ENCODE results near the gene FBXO40. TPM values are rescaled to one million over a fixed set of nuclear protein-coding genes. Genes with fewer than 3 reads are reported as not detected.

FBXO40 gene
- total and polyA plus RNA-seq, 2 experiments from 2014 or later = 0.03 TPM; not detected in 1

- TF ChIP-seq, protein P1, sequence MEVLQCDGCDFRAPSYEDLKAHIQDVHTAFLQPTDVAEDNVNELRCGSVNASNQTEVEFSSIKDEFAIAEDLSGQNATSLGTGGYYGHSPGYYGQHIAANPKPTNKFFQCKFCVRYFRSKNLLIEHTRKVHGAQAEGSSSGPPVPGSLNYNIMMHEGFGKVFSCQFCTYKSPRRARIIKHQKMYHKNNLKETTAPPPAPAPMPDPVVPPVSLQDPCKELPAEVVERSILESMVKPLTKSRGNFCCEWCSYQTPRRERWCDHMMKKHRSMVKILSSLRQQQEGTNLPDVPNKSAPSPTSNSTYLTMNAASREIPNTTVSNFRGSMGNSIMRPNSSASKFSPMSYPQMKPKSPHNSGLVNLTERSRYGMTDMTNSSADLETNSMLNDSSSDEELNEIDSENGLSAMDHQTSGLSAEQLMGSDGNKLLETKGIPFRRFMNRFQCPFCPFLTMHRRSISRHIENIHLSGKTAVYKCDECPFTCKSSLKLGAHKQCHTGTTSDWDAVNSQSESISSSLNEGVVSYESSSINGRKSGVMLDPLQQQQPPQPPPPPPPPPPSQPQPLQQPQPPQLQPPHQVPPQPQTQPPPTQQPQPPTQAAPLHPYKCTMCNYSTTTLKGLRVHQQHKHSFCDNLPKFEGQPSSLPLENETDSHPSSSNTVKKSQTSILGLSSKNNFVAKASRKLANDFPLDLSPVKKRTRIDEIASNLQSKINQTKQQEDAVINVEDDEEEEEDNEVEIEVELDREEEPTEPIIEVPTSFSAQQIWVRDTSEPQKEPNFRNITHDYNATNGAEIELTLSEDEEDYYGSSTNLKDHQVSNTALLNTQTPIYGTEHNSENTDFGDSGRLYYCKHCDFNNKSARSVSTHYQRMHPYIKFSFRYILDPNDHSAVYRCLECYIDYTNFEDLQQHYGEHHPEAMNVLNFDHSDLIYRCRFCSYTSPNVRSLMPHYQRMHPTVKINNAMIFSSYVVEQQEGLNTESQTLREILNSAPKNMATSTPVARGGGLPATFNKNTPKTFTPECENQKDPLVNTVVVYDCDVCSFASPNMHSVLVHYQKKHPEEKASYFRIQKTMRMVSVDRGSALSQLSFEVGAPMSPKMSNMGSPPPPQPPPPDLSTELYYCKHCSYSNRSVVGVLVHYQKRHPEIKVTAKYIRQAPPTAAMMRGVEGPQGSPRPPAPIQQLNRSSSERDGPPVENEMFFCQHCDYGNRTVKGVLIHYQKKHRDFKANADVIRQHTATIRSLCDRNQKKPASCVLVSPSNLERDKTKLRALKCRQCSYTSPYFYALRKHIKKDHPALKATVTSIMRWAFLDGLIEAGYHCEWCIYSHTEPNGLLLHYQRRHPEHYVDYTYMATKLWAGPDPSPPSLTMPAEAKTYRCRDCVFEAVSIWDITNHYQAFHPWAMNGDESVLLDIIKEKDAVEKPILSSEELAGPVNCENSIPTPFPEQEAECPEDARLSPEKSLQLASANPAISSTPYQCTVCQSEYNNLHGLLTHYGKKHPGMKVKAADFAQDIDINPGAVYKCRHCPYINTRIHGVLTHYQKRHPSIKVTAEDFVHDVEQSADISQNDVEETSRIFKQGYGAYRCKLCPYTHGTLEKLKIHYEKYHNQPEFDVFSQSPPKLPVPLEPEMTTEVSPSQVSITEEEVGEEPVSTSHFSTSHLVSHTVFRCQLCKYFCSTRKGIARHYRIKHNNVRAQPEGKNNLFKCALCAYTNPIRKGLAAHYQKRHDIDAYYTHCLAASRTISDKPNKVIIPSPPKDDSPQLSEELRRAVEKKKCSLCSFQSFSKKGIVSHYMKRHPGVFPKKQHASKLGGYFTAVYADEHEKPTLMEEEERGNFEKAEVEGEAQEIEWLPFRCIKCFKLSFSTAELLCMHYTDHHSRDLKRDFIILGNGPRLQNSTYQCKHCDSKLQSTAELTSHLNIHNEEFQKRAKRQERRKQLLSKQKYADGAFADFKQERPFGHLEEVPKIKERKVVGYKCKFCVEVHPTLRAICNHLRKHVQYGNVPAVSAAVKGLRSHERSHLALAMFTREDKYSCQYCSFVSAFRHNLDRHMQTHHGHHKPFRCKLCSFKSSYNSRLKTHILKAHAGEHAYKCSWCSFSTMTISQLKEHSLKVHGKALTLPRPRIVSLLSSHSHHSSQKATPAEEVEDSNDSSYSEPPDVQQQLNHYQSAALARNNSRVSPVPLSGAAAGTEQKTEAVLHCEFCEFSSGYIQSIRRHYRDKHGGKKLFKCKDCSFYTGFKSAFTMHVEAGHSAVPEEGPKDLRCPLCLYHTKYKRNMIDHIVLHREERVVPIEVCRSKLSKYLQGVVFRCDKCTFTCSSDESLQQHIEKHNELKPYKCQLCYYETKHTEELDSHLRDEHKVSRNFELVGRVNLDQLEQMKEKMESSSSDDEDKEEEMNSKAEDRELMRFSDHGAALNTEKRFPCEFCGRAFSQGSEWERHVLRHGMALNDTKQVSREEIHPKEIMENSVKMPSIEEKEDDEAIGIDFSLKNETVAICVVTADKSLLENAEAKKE (CRISPR knock-in tag; IDR thresholded peaks at IDR 0.05) = no peak
- TF ChIP-seq EZH2phosphoT487 (IDR thresholded peaks at IDR 0.05; ENCODE audit: unreplicated experiment) (no peak), CREB1 (CRISPR knock-in tag; IDR thresholded peaks at IDR 0.05; ENCODE audit: low read depth) (no peak), NANOG (IDR thresholded peaks at IDR 0.05; ENCODE audit: borderline replicate concordance) (no peak), POLR2AphosphoS5 (IDR thresholded peaks at IDR 0.05; ENCODE audit: low read depth) (no peak), JUNB (IDR thresholded peaks at IDR 0.05; ENCODE audit: unreplicated experiment) (no peak), ZNF331 (CRISPR knock-in tag; IDR thresholded peaks at IDR 0.05; ENCODE audit: low read depth) (no peak)
- TF ChIP-seq, protein P2, sequence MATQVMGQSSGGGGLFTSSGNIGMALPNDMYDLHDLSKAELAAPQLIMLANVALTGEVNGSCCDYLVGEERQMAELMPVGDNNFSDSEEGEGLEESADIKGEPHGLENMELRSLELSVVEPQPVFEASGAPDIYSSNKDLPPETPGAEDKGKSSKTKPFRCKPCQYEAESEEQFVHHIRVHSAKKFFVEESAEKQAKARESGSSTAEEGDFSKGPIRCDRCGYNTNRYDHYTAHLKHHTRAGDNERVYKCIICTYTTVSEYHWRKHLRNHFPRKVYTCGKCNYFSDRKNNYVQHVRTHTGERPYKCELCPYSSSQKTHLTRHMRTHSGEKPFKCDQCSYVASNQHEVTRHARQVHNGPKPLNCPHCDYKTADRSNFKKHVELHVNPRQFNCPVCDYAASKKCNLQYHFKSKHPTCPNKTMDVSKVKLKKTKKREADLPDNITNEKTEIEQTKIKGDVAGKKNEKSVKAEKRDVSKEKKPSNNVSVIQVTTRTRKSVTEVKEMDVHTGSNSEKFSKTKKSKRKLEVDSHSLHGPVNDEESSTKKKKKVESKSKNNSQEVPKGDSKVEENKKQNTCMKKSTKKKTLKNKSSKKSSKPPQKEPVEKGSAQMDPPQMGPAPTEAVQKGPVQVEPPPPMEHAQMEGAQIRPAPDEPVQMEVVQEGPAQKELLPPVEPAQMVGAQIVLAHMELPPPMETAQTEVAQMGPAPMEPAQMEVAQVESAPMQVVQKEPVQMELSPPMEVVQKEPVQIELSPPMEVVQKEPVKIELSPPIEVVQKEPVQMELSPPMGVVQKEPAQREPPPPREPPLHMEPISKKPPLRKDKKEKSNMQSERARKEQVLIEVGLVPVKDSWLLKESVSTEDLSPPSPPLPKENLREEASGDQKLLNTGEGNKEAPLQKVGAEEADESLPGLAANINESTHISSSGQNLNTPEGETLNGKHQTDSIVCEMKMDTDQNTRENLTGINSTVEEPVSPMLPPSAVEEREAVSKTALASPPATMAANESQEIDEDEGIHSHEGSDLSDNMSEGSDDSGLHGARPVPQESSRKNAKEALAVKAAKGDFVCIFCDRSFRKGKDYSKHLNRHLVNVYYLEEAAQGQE (IDR thresholded peaks at IDR 0.05; ENCODE audit: unreplicated experiment) = no peak
Measured at GRCh38 chr3:121641127-121641526, 47.9 kb downstream of the FBXO40 start (continued).

Data from GM23338 (cell line).